ENCODE data around the gene LARP4B. TPM values are rescaled to one million over a fixed set of nuclear protein-coding genes. Genes with fewer than 3 reads are reported as not detected.

Gene LARP4B
- total RNA-seq, 2 donors from 2014 or later: 130 to 242 TPM

GRCh38 chr10:841535-841934 is 90.0 kb downstream of the LARP4B start:
- peaks cover 6% of the 10 kb centered on the region for H3K36me3 Mint-ChIP-seq
- H3K4me1 Mint-ChIP-seq (ENCODE audit: low read depth in 2 of 2): peaks cover 30 to 34% of the 10 kb centered on the region in 2 donors
- DNase-seq (ENCODE audit: low spot score): no peak
- no peak for ATAC-seq
- no peak overlapping the region for H3K4me3 Mint-ChIP-seq
- H3K9me3 Mint-ChIP-seq: no peaks in the 10 kb centered on the region
- no peak overlapping the region for H3K27ac Mint-ChIP-seq
- no peaks in the 10 kb centered on the region for H3K27me3 Mint-ChIP-seq

- Mint-ChIP-seq H3K27me3 (no peaks in the 10 kb centered on the region), H3K4me3 (no peak overlapping the region), H3K4me1 (ENCODE audit: low read depth in 2 of 2) (peaks cover 11 to 20% of the 10 kb centered on the region in 2 donors), H3K9me3 (no peaks in the 10 kb centered on the region), H3K27ac (no peak overlapping the region), H3K36me3 (peaks cover 6% of the 10 kb centered on the region)
- no peak for DNase-seq (ENCODE audit: low spot score)
- ATAC-seq: no peak
Measured at GRCh38 chr10:839550-840205, 91.8 kb downstream of the LARP4B start.

DNA sequence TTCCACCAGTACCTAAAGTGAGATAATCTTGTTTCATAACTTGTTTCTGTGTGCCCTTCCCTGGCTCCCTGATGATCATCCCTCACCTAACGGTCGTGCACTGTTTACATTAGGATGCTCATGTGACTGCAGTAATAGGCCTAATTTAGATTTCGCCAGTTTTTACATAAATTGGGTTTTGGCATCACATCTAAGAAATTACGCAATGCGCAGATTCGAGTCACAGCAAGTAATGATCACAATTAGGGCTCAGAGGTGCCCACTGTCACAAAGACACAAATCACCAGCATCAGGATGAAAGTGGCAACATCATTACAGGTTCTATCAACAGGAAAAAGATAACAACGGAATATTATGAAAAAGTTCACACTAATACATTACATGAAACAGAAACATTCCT is 94.7 kb downstream of the LARP4B start:
- H3K27me3 Mint-ChIP-seq: no peaks in the 10 kb centered on the region
- H3K9me3 Mint-ChIP-seq: no peaks in the 10 kb centered on the region
- DNase-seq (ENCODE audit: low spot score): no peak
- no peak for ATAC-seq
- no peak overlapping the region for H3K4me3 Mint-ChIP-seq
- H3K4me1 Mint-ChIP-seq (ENCODE audit: low read depth in 2 of 2): peaks cover 9 to 13% of the 10 kb centered on the region in 2 donors
- peaks cover 13% of the 10 kb centered on the region for H3K36me3 Mint-ChIP-seq
- H3K27ac Mint-ChIP-seq: no peak overlapping the region

DNA sequence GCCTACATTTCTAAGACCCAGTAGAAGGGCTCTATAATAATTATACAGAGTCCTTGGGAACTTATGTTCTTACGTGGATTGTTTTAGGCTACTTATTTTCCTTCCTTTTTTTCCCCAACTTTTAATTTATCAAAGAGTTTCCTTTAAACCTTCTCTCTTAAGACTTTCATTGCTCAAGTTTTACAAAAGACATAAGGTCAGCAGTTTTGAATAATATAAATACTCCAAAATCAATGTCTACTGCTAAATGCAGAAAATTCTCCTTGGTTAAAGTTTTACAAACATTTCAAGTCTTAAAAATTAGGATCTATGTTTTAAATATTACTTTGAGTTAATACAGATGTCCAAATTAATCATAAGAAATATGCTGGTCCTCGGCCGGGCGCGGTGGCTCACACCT is 97.0 kb downstream of the LARP4B start:
- Mint-ChIP-seq H3K4me1 (ENCODE audit: low read depth in 2 of 2) (peaks cover 16 to 20% of the 10 kb centered on the region in 2 donors), H3K36me3 (peaks cover 18% of the 10 kb centered on the region), H3K9me3 (no peaks in the 10 kb centered on the region), H3K4me3 (no peak overlapping the region), H3K27ac (no peak overlapping the region), H3K27me3 (no peaks in the 10 kb centered on the region)
- DNase-seq (ENCODE audit: low spot score) (no peak), ATAC-seq (no peak)

DNA sequence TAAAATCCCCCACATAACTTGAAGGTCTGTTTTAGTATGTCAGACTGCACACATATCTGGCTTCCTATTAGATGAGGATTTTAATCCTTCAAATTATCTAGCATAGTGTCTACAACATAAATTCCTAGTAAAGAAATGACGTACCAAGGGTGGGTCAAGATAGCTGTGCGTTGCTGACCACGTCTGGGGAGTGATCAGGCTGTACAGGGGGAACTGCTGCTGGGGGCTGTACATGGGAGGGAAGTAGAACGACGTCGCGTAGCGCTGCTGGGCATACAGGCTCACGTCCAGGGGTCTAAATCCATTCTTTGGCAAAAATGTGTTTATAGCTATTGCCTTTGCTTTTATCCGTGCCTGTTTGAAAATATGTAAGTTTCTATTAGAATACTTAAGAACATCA is 102.3 kb downstream of the LARP4B start:
- DNase-seq (ENCODE audit: low spot score): no peak

GRCh38 chr10:828191-828590 is 103.3 kb downstream of the LARP4B start:
- H3K27me3 Mint-ChIP-seq: no peaks in the 10 kb centered on the region
- H3K4me3 Mint-ChIP-seq: no peak overlapping the region
- H3K27ac Mint-ChIP-seq: no peak overlapping the region
- ATAC-seq (no peak), DNase-seq (ENCODE audit: low spot score) (no peak)
- peaks cover 12 to 16% of the 10 kb centered on the region in 2 donors for H3K4me1 Mint-ChIP-seq (ENCODE audit: low read depth in 2 of 2)
- peaks cover 29% of the 10 kb centered on the region for H3K36me3 Mint-ChIP-seq
- no peaks in the 10 kb centered on the region for H3K9me3 Mint-ChIP-seq

More for the DNA sequence above, 102.3 kb downstream of the LARP4B start:
- H3K27ac Mint-ChIP-seq: no peak overlapping the region
- peaks cover 30% of the 10 kb centered on the region for H3K36me3 Mint-ChIP-seq
- no peaks in the 10 kb centered on the region for H3K27me3 Mint-ChIP-seq
- H3K4me3 Mint-ChIP-seq: no peak overlapping the region
- peaks cover 8 to 10% of the 10 kb centered on the region in 2 donors for H3K4me1 Mint-ChIP-seq (ENCODE audit: low read depth in 2 of 2)
- no peak for ATAC-seq
- no peaks in the 10 kb centered on the region for H3K9me3 Mint-ChIP-seq

DNA sequence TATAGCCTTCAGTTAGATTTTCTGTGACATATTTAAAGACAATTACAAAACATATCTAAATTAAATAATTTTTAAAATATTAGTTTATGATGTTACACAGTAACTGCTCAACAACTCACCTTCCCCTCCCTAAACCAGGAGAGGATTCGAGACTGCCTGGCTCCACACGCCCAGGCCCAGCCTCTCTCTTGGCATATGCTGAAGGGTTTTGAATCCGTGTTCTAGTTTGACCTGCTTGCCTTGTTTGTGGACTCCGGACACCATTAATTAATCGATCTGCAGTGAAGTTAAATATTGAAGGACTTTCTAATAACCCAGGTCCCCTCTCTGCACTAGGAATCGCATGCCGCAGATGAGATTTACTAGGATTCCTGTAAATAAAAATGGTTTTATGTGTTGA is 106.6 kb downstream of the LARP4B start:
- Mint-ChIP-seq H3K9me3 (no peaks in the 10 kb centered on the region), H3K4me3 (no peak overlapping the region), H3K27ac (no peak overlapping the region), H3K36me3 (peaks cover 28% of the 10 kb centered on the region), H3K4me1 (ENCODE audit: low read depth in 2 of 2) (peaks cover 16 to 27% of the 10 kb centered on the region in 2 donors), H3K27me3 (no peaks in the 10 kb centered on the region)
- no peak for ATAC-seq
- DNase-seq (ENCODE audit: low spot score): no peak

DNA sequence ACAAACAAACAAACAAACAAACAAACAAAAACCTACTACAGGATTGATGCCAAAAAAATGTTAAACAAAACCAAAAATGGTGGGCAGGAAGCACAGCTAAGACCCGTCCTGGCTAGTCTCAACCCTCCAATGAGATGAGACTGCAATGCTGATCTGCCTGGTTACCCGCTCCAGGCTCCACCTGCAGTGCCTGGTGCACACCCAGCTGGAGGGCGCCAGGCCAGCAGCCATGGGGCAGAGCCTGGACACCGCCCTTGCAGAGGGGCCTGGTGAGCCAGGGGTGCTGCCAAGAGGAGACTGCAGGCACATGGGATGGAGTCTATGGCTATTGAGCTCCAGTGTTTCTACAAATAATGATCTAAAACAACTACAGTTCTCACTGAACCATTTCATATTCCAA is 107.0 kb downstream of the LARP4B start:
- peaks cover 16 to 27% of the 10 kb centered on the region in 2 donors for H3K4me1 Mint-ChIP-seq (ENCODE audit: low read depth in 2 of 2)
- H3K4me3 Mint-ChIP-seq: no peak overlapping the region
- ATAC-seq (no peak), DNase-seq (ENCODE audit: low spot score) (no peak)
- H3K27me3 Mint-ChIP-seq: no peaks in the 10 kb centered on the region
- H3K36me3 Mint-ChIP-seq: peaks cover 27% of the 10 kb centered on the region
- H3K9me3 Mint-ChIP-seq: no peaks in the 10 kb centered on the region
- no peak overlapping the region for H3K27ac Mint-ChIP-seq

GRCh38 chr10:822661-823367 is 108.7 kb downstream of the LARP4B start:
- Mint-ChIP-seq H3K4me1 (ENCODE audit: low read depth in 2 of 2) (peaks cover 16 to 26% of the 10 kb centered on the region in 2 donors), H3K4me3 (no peak overlapping the region), H3K27ac (no peak overlapping the region), H3K9me3 (no peaks in the 10 kb centered on the region), H3K36me3 (peaks cover 20% of the 10 kb centered on the region), H3K27me3 (no peaks in the 10 kb centered on the region)
- ATAC-seq: peak in 1 of 2 donors; percentile 28
- DNase-seq (ENCODE audit: low spot score): no peak

DNA sequence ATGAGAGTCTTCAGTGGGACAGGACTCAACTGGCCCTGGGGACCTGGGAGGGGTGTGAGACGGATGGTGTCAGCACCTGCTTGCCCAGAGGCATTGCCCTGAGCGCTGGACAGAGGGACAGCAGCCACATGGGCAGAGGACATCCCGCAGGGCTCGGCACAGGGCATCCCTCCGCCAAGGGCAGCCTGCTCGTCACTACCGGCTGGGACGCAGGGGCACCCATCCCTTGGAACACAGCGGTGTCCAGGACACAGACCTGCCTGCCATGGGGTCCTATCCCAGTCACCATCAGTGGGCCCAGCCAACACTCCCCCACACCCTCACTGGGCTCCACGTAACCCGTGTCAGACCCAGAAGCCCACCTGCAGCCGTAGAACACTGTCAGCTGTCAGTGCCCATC is 109.3 kb downstream of the LARP4B start:
- H3K9me3 Mint-ChIP-seq: no peaks in the 10 kb centered on the region
- no peak for DNase-seq (ENCODE audit: low spot score)
- H3K27ac Mint-ChIP-seq: no peak overlapping the region
- no peak overlapping the region for H3K4me3 Mint-ChIP-seq
- H3K4me1 Mint-ChIP-seq (ENCODE audit: low read depth in 2 of 2): peaks cover 16 to 26% of the 10 kb centered on the region in 2 donors
- H3K27me3 Mint-ChIP-seq: no peaks in the 10 kb centered on the region
- peaks cover 20% of the 10 kb centered on the region for H3K36me3 Mint-ChIP-seq
- ATAC-seq: peak; percentile 28 to 32

DNA sequence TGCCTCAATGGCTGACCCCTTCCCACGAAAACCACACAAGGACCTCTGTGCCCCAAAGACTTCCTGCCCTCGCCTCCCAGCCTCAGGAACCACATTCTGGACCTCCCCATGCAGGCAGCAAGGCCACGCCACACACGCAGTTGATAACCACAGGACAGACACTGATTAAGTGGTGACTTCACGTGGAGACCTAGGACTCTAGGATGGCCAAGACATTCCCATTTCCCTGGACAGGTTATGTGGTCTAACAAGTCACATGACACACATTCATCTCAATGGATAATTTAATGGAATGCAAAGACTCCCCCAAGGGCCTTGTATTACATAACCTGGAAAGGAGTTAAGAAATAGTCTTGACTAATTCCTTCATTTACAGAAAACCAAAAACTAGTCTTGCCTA is 110.2 kb downstream of the LARP4B start:
- H3K27ac Mint-ChIP-seq: peak overlapping the region; percentile 24 to 31
- H3K9me3 Mint-ChIP-seq: no peaks in the 10 kb centered on the region
- ATAC-seq (no peak), DNase-seq (ENCODE audit: low spot score) (no peak)
- H3K36me3 Mint-ChIP-seq: peaks cover 20% of the 10 kb centered on the region
- no peak overlapping the region for H3K4me3 Mint-ChIP-seq
- H3K4me1 Mint-ChIP-seq (ENCODE audit: low read depth in 2 of 2): peaks cover 16 to 26% of the 10 kb centered on the region in 2 donors
- H3K27me3 Mint-ChIP-seq: no peaks in the 10 kb centered on the region

DNA sequence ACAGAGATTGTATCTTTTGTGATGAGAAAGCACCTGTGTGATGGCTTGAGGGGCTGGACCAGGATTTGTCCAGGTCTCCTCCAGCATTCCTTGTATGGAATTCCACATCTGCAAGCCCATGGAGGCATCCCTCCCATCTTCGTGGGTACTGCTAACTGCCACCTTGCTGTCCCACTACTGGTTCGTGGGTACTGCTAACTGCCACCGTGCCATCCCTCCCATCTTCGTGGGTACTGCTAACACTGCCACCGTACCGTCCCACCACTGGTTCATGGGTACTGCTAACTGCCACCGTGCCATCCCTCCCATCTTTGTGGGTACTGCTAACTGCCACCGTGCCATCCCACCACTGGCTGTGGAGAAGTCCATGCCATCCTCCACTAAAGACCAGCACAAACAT is 111.7 kb downstream of the LARP4B start:
- Mint-ChIP-seq H3K36me3 (peaks cover 24% of the 10 kb centered on the region), H3K27ac (no peak overlapping the region), H3K9me3 (no peaks in the 10 kb centered on the region), H3K4me1 (ENCODE audit: low read depth in 2 of 2) (peaks cover 16 to 26% of the 10 kb centered on the region in 2 donors), H3K4me3 (no peak overlapping the region), H3K27me3 (no peaks in the 10 kb centered on the region)
- ATAC-seq: no peak
- no peak for DNase-seq (ENCODE audit: low spot score)

GRCh38 chr10:819326-819725 is 112.2 kb downstream of the LARP4B start:
- Mint-ChIP-seq H3K4me3 (no peak overlapping the region), H3K4me1 (ENCODE audit: low read depth in 2 of 2) (peaks cover 16 to 26% of the 10 kb centered on the region in 2 donors), H3K36me3 (peaks cover 24% of the 10 kb centered on the region), H3K27ac (peak overlapping the region in 1 of 2 donors; percentile 47), H3K27me3 (no peaks in the 10 kb centered on the region), H3K9me3 (no peaks in the 10 kb centered on the region)
- DNase-seq (ENCODE audit: low spot score) (no peak), ATAC-seq (no peak)

DNA sequence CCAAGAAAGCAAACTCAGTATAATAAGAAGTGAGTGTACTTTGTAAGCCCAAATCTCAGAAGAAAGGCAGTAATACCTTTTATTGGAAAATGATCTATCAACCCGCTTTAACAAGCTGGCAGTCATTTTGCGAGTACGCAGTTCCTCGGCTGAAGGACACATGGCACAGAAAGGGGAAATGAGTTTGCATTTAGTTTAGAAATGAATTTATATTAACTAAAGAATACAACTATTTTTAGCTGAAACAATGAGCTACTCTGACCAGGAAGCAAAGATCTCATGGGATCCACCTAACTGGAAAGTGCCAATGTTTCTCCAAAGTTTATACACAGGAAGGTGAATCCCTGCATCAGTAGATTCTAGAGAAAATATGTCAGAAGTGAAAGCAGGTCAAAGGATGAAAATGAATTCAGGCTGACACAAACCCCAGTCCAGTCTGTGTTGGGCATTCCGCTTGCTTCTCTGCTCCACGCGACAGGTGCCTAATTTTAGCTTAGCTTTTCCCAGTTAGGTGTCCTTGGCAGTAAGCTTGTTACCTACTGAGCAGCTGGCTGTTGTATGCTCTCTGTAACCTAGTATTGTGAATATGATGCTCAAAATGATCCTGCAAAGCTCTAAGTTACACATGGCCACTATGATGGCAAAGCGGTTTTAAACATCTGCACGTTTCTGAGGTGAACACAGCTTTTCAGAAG is 112.8 kb downstream of the LARP4B start:
- Mint-ChIP-seq H3K36me3 (peaks cover 24% of the 10 kb centered on the region), H3K27ac (peak overlapping the region in 1 of 2 donors; percentile 47), H3K27me3 (no peaks in the 10 kb centered on the region), H3K9me3 (no peaks in the 10 kb centered on the region), H3K4me3 (no peak overlapping the region), H3K4me1 (ENCODE audit: low read depth in 2 of 2) (peaks cover 11 to 23% of the 10 kb centered on the region in 2 donors)
- ATAC-seq (no peak), DNase-seq (ENCODE audit: low spot score) (no peak)

Measured in natural killer cell treated with Interleukin-12 subunit alpha and Interleukin-12 subunit beta and Interleukin-15 and Interleukin-18, amount 100 ng/mL, for 72 hours (primary cell).